Brain microvascular endothelial cell (primary cell): ENCODE data around the gene ZNF763.
"Not testable (repeated sequence)": the region's sequence is repeated elsewhere in the genome, so short reads cannot be mapped to it uniquely, and the experiment has no call there.

Experiments used
- DNase-seq: peaks from one replicate; pipeline ENCODE4 v3.0.0-alpha.2; 2020
- H3K27ac ChIP-seq: fragments of 250-450 bp; sonication (Bioruptor Pico); 2 replicates; pipeline ENCODE4 v1.5.1; 2020; ENCODE audit warnings: mild to moderate bottlenecking, moderate library complexity
- H3K27me3 ChIP-seq: fragments of 250-450 bp; sonication (Bioruptor Pico); replicated peaks from 2 replicates; pipeline ENCODE4 v1.5.1; 2020; ENCODE audit warnings: mild to moderate bottlenecking
- H3K36me3 ChIP-seq: fragments of 250-450 bp; sonication (Bioruptor Pico); replicated peaks from 2 replicates; pipeline ENCODE4 v1.5.1; 2020; ENCODE audit warnings: mild to moderate bottlenecking
- H3K4me3 ChIP-seq: 2 replicates; pipeline ENCODE4 v1.5.1; 2011; ENCODE audit warnings: low read depth, mild to moderate bottlenecking, control low read depth, low read length, moderate library complexity
- in situ Hi-C: cut with HindIII; loops from 2 replicates; pipeline ENCODE4 v1.10.0; 2017; ENCODE audit warnings: low sequenced_read_pairs, low pct_ligation_motif_present
- TF ChIP-seq, protein P1 (sequence below): IDR thresholded peaks from 2 replicates; pipeline ENCODE4 v1.5.1; 2011; ENCODE audit warnings: low read depth, mild to moderate bottlenecking, moderate library complexity, low read length, control low read depth, inconsistent platforms; ENCODE audit errors: missing control alignments

Gene ZNF763

DNA sequence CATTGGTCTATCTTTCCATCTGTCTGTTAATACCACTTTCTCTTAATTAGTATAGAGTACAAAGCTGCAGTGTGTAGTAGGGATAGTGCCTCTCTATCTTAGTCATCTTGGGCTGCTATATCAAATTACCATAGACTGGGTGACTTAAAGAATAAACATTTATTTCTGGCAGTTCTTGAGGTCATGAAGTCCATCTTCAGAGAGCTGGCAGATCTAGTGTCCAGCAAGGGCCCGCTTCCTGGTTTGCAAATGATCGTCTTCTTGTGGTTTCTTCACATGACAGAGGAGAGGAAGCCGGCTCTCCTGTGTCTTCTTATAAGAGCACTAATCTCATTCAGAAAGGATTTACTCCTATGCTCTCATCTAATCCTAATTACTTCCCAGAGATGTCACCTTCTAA, 33.8 kb upstream of the ZNF763 start:
- TF ChIP-seq, protein P1, sequence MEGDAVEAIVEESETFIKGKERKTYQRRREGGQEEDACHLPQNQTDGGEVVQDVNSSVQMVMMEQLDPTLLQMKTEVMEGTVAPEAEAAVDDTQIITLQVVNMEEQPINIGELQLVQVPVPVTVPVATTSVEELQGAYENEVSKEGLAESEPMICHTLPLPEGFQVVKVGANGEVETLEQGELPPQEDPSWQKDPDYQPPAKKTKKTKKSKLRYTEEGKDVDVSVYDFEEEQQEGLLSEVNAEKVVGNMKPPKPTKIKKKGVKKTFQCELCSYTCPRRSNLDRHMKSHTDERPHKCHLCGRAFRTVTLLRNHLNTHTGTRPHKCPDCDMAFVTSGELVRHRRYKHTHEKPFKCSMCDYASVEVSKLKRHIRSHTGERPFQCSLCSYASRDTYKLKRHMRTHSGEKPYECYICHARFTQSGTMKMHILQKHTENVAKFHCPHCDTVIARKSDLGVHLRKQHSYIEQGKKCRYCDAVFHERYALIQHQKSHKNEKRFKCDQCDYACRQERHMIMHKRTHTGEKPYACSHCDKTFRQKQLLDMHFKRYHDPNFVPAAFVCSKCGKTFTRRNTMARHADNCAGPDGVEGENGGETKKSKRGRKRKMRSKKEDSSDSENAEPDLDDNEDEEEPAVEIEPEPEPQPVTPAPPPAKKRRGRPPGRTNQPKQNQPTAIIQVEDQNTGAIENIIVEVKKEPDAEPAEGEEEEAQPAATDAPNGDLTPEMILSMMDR, result no peak
- peak; percentile 34 for DNase-seq
- no peaks in the 10 kb centered on the region for H3K27me3 ChIP-seq
- H3K36me3 ChIP-seq, result no peaks in the 10 kb centered on the region
- in situ Hi-C loops, result no loop called here
- H3K27ac ChIP-seq, result no peak overlapping the region
- H3K4me3 ChIP-seq, result no peak overlapping the region

DNA sequence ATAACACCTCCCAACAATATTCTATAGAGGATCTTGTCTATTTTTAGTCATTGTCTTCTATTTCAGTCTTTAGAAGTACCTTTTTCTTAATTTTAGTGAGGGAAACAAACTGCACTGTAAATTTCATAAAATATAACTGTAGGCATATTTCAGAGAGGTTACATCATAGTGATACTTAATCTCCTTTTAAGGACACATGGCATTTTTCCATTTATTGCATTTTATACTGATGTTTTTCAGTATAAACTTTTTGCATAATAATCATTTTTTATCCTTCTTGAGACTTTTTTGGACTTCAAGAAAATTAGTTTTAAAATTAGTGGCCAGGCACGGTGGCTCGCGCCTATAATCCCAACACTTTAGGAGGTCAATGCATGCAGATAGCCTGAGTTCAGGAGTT, 33.3 kb upstream of the ZNF763 start:
- no peaks in the 10 kb centered on the region for H3K36me3 ChIP-seq
- no peak overlapping the region for H3K27ac ChIP-seq

DNA sequence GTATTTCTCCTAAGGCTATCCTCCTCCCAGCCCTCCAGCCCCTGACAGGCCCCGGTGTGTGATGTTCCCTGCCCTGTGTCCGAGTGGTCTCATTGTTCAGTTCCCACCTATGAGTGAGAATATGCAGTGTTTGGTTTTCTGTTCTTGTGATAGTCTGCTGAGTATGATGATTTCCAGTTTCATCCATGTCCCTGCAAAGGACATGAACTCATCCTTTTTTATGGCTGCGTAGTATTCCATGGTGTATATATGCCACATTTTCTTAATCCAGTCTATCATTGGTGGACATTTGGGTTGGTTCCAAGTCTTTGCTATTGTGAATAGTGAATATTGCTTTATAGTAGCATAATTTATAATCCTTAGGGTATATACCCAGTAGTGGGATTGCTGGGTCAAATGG, 29.0 kb upstream of the ZNF763 start:
- H3K4me3 ChIP-seq, in situ Hi-C loops, H3K27me3 ChIP-seq, H3K36me3 ChIP-seq, H3K27ac ChIP-seq, DNase-seq: not testable (repeated sequence)

More for the DNA sequence above, 33.3 kb upstream of the ZNF763 start:
- no peak for DNase-seq
- Histone ChIP-seq H3K27me3 (no peaks in the 10 kb centered on the region), H3K4me3 (no peak overlapping the region)
- TF ChIP-seq, protein P1, result no peak
- in situ Hi-C loops, result no loop called here

DNA sequence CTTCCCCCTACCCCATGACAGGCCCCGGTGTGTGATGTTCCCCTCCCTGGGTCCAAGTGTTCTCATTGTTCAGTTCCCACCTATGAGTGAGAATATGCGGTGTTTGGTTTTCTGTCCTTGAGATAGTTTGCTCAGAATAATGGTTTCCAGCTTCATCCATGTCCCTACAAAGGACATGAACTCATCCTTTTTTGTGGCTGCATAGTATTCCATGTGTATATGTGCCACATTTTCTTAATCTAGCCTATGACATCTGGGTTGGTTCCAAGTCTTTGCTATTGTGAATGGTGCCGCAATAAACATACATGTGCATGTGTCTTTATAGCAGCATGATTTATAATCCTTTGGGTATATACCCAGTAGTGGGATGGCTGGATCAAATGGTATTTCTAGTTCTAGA, 26.5 kb upstream of the ZNF763 start:
- H3K4me3 ChIP-seq, H3K27ac ChIP-seq, in situ Hi-C loops, H3K27me3 ChIP-seq, H3K36me3 ChIP-seq, DNase-seq: not testable (repeated sequence)

DNA sequence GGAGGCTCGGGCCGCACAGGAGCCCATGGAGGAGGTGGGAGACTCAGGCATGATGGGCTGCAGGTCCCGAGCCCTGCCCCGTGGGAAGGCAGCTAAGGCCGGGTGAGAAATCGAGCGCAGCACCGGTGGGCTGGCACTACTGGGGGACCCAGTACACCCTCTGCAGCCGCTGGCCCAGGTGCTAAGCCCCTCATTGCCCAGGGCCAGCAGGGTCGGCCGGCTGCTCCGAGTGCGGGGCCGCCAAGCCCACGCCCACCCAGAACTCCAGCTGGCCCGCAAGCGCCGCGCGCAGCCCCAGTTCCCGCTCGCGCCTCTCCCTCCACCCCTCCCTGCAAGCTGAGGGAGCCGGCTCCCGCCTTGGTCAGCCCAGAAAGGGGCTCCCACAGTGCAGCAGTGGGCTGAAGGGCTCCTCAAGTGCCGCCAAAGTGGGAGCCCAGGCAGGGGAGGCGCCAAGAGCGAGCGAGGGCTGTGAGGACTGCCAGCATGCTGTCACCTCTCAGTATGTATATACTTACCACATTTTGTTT, 23.4 kb upstream of the ZNF763 start:
- H3K27me3 ChIP-seq, in situ Hi-C loops, H3K27ac ChIP-seq, H3K36me3 ChIP-seq, DNase-seq, H3K4me3 ChIP-seq: not testable (repeated sequence)

DNA sequence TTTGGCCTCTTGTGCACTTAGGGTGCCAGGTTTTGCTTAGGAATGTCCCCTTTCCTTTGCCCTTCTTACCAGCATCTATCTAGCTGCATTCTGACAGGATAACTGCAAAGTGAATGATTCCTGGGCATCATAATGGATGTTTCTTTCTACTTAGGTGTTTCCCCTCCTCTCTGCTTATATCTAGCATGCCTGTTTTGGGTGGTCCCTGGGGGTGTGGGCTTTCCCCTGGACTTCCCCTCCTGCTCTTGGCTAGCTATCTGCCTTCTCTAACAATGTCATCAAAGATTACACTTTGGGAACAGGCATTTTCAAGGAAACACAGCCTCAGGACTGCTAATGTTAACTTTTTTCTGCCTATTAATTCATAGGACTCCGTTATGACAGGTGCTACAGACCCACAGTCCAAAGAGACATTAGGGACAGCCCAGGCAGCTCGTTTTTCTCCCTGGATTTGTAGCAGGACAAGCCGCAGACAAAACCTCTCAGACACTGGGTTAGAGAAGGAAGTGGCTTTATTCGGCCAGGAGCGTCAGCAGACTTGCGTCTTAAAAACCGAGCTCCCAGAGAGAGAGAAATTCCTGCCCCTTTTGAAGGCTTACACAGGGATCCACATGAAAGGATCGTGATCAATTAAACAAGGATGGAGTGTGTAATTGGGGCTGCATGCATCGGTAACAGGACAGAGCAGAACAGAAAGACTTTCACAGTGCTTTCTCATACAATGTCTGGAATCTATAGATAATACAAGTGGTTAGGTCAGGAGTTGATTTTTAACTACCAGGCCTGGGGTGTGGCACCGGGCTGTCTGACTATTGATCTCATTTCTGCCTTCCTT, 22.6 kb upstream of the ZNF763 start:
- in situ Hi-C loops, result no loop called here
- no peak for DNase-seq
- peaks cover 4% of the 10 kb centered on the region for H3K36me3 ChIP-seq
- H3K27me3 ChIP-seq, result no peaks in the 10 kb centered on the region
- TF ChIP-seq, protein P1, result no peak
- no peak overlapping the region for H3K27ac ChIP-seq
- no peak overlapping the region for H3K4me3 ChIP-seq

DNA sequence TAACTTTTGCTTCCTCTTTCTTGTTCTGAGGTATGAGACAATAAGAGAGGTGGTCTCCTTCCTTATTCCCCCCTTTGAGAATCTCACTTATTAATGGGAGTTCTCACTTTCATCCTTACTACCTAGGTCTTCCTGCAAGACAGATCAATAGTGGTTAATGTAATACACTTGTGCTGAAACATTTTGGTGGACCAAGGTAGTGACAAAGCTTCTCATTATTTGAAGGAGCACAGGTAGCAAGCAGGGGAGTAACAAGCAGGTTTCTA, 22.1 kb upstream of the ZNF763 start:
- in situ Hi-C loops, result no loop called here
- no peak overlapping the region for H3K27ac ChIP-seq
- TF ChIP-seq, protein P1, result no peak
- H3K27me3 ChIP-seq, result no peaks in the 10 kb centered on the region
- no peak overlapping the region for H3K4me3 ChIP-seq
- peaks cover 9% of the 10 kb centered on the region for H3K36me3 ChIP-seq
- DNase-seq, result no peak
